ENCODE results near the gene MORF4L2. TPM values are rescaled to one million over a fixed set of nuclear protein-coding genes. Genes with fewer than 3 reads are reported as not detected.
A peak's percentile ranks its signal among the peaks of the same experiment; 100 is the strongest.
"Not testable (repeated sequence)": the region's sequence is repeated elsewhere in the genome, so short reads cannot be mapped to it uniquely, and the experiment has no call there.

Gene MORF4L2
- total RNA-seq, 1 experiment from 2014 or later: 495 TPM

DNA sequence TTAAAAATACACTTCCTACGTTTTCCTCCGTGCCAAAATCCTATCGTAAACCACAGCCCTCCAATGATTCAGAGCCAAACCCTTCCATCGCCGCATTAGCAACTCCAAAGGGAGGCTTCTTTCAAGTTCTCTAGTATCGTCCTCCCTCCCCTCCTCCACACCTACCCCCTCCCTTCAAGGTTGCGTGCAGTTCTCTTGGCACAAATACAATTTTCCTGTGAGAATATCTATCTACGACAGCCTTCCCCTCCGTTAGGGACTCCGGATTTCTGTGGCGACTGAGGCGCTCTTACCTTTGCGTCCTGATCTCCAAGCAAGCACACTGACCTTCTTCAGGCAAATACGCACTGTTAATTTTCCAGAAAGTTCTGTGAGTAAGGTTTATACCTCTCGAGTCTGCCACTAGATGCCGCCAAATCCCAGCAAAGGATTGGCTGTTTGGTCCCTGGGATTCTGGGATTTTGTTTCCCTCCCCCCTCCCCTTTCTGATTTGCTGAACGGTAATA is 1.2 kb upstream of the MORF4L2 start:
- peak; percentile 86 for DNase-seq (ENCODE audit: low read depth, low spot score)
- in situ Hi-C loops (cut with HindIII; ENCODE audit: low pct_unique_long_range_greater_than_20kb, low sequenced_read_pairs): no loop called here

DNA sequence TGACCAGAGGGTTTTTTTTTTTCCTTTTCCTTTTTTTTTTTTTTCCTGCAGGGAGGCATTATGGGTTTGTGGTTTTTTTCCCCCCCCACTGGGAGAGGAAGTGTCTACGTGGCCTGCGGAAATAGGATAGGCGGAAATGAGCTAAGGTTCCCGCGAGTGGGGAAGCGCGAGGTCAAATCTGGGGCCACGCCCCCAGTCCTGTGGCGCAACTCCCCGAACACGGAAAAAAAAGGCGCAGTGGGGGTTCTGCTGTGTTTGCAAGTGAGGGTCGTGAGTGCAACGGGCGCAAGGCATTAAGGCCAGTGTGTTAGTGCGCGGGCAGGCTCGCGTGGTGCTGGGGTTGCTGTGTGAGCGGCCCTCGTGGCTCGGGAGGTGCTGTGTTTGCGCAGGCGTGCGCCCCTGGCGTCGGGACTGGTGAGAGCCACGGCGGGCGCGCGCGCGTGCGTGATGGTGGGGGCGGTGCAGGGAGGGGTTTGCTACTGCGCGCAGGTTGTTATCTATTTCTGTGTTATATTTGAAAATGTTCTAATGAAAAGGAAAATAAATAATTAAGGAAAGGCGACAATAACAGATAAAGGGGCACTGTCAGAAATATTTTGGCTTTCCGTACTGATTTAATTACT is 685 bp upstream of the MORF4L2 start:
- in situ Hi-C loops (cut with HindIII; ENCODE audit: low pct_unique_long_range_greater_than_20kb, low sequenced_read_pairs): no loop called here

DNA sequence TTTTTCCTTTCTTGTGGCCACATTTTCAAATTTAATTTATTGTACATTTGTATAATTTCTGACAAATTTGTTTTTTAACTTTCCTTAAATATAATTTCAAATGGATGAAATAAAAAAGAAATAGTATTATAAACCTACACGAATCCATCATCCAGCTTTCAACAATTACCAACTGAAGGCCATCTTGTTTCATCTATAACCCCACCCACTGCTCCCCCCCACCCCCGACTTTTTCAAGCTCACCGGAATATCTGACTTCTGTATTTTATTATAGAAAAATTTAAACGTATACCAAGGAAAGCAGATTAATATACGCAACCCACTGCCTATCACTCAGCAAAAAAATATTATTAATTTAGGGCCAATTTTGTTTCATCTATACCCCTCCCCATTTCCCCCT is 1.1 kb downstream of the MORF4L2 start:
- in situ Hi-C loops (cut with HindIII; ENCODE audit: low pct_unique_long_range_greater_than_20kb, low sequenced_read_pairs): no loop called here
- DNase-seq (ENCODE audit: low read depth, low spot score): peak; percentile 5

More for the DNA sequence above, 685 bp upstream of the MORF4L2 start:
- DNase-seq (ENCODE audit: low read depth, low spot score): no peak

DNA sequence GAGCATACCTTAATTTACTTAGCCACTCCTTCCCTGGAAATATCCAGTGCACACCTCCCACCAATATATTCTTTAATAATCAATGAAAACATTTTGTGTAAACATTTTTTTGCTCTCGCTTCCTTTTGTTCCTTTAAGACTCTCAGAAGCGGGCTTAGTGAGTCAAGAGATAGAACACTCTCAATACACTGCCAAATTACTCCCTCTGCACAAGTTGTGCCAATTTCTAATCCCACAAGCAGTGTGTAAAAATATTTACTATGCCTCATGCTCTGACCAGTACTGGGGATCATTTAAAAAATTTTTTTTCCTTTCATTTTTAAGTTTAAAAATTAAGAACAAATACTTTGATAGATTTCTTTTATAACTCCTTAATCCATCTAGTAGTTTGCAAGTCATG is 5.1 kb downstream of the MORF4L2 start:
- in situ Hi-C loops (cut with HindIII; ENCODE audit: low pct_unique_long_range_greater_than_20kb, low sequenced_read_pairs): no loop called here

DNA sequence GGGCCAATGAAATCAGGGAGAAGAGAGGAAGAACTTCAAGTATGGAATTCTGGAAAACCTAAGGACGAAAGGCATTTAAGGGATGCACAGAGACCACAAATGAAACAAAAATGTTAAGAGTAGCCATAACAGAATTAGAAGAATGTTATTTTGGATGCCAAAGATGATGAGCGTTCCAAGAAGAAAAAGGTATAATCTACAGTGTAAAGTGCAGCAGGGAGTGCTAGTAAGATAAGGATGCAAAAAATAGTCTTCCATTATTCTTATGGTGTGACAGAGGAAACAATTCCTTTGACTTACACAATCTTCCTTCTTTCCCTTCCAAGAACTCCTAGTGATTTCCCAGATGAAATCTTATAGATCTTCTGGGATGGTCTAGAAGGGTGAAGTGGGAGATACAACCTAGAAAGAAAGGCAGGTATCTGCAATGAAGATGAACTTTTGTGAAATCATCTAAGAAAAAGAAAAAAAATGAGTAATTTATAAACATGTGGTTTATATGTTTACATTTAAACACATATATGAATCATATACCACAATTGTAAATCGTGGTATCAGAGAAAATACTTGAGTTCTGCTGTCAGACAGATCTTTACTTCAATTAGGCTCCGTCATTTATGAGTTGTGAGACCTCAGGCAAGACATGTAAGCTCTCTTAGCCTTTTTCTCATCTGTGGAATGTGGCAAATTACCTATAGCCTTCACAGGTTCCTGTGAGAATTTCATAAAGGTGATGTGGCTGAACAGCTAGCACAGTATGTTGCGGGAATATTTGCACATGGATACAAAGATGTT is 8.1 kb downstream of the MORF4L2 start:
- no peak for DNase-seq (ENCODE audit: low read depth, low spot score)
- in situ Hi-C loops (cut with HindIII; ENCODE audit: low pct_unique_long_range_greater_than_20kb, low sequenced_read_pairs): no loop called here

More for the DNA sequence above, 5.1 kb downstream of the MORF4L2 start:
- DNase-seq (ENCODE audit: low read depth, low spot score): no peak

DNA sequence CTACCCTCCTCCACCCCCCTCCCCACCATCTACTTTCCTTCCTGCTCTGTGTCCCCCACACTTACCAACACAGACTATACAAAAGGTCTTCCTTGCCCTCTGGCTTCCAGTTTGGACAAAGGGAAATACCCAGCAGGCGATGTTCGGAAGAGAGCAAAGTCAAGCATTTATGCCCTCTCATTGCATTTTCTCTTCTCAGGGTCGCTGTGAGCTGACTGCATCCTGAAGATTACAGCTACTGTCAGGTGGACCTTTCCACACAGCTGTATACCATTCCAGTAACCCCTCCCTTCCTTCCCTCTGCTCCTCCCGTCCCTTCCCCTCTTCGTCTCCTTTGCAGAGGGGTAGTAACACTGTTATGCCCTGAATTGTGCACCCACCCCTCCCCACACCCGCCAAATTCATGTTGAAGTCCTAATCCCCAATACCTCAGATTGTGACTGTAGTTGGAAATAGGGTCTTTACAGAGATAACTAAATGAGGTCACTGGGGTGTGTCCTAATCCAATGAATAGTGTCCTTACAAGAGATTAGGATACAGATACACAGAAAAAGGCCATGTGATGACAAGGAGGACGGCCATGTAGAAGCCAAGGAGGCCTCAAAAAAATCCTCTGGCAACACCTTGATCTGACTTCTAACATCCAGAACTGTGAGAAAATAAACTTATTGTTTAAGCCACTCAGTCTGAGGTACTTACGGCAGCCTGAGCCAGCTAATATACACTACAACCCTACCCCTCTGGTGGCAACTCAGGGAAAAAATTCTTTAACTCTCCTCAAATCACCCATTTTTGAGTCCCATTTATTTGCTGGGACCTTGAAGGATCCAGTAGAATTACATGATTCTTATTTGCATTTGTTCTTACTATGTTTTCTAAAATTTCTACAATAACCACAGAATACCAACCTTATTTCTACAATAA is 11.7 kb downstream of the MORF4L2 start:
- peak; percentile 10 for DNase-seq (ENCODE audit: low read depth, low spot score)
- in situ Hi-C loops (cut with HindIII; ENCODE audit: low pct_unique_long_range_greater_than_20kb, low sequenced_read_pairs): no loop called here

DNA sequence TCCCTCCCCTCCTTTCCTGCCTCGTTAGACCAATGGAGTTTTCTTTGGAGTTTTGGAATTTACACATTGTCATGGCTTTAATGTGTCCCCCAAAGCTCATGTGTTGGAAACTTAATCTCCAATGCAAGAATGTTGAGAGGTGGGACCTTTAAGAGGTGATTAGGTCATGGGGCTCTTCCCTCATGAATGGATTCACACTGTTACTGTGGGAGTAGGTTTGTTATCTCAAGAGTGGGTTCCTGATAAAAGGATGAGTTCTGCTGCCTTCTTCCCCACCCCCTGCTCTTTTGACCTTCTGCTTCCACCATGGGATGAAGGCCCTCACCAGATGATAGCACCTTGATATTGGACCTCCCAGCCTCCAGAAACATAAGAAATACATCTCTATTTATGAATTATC is 16.8 kb downstream of the MORF4L2 start:
- no peak for DNase-seq (ENCODE audit: low read depth, low spot score)
- in situ Hi-C loops (cut with HindIII; ENCODE audit: low pct_unique_long_range_greater_than_20kb, low sequenced_read_pairs): no loop called here

DNA sequence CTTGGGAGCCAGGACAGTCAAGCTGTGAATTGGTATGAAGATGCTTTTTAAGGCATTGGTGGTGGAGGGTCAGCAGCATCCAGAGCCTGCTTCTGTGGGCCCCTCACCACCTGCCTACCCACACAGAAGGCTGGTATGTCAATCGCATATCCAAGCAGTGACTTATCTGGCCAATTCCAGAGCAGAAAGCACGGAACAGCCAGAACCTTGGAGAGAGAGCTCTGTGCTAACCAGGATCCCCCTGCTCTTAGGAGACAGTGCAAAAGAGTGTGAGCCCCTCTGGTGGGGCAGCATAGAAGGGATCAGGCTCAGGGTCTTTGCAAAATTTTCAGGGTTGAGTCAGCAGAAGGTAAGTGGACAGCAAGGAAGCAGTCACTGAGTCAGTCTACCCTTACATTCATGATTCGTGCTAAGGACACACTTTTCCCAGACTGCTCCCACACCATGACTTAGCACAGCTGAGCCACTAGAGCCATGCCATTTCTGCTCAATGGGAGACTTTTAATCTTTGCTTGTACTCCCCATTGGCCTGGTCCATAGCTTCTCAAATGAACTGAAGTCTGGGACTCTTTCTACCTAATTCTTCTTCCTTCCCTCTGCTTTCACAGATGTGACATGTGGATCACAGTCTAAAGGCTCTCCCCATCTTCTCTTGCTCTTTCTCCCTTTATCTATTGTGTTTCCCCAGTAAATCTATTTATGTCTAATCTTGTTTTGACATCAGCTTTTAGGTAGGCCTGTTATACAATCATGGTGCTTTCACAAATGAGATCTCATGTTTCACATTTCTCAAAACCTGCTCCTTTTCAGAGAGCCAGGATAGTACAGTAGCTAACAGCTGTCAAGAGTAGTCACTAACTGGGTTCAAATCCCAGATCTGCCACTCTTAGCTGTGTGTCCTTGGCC is 20.0 kb downstream of the MORF4L2 start:
- no peak for DNase-seq (ENCODE audit: low read depth, low spot score)
- in situ Hi-C loops (cut with HindIII; ENCODE audit: low pct_unique_long_range_greater_than_20kb, low sequenced_read_pairs): no loop called here

DNA sequence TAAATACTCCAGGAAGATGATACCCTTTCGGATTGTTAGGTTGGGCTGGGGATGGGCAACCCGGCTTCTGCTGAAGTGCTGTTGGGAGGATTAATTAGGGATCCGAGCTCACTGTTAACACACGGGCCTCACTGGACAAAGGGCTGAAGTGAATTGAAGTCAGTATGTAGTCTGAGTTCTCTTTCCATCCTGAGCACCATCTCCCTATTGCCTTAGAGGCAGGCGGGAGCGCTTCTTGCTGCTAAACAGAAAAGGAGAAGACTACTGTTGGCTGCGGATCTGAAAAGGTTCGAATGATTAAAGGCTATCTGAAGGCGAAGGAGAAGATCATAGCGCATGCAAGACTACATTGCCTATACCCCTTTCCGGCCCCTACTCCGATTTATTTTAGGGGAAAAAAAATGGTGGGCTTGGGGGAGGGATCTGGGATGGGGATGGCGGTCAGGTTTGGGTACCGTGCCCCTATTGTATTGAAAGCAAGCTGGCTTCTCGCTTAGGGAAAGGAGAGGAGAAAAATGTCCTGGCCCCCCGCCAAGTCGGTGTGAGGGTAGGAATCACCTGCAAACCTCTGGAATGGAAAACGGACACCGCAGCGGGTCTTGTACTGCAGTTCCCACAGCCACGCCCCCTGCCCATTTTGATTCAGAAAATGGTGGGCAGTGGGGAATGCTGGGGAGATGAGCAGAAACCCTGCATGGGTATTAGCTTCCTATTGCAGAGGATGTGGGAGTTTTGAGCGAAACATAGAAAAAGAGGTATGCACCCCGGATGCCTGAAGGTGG is 22.3 kb downstream of the MORF4L2 start:
- in situ Hi-C loops (cut with HindIII; ENCODE audit: low pct_unique_long_range_greater_than_20kb, low sequenced_read_pairs): no loop called here
- no peak for DNase-seq (ENCODE audit: low read depth, low spot score)

DNA sequence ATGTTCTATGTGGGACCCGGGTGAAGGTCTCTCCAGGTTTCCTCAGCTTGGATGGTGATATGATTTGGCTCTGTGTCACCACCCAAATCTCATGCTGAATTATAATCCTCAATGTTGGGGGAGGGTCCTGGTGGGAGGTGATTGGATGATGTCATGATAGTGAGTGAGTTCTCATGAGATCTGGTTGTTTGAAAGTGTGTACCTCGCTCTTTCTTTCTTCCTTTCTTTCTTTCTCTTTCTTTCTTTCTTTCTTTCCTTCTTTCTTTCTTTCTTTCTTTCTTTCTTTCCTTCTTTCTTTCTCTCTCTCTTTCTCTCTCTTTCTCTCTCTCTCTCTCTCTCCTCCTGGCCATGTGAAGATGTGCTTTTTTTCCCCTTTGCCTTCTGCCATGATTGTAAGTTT is 27.0 kb downstream of the MORF4L2 start:
- in situ Hi-C loops (cut with HindIII; ENCODE audit: low pct_unique_long_range_greater_than_20kb, low sequenced_read_pairs); DNase-seq (ENCODE audit: low read depth, low spot score): not testable (repeated sequence)

DNA sequence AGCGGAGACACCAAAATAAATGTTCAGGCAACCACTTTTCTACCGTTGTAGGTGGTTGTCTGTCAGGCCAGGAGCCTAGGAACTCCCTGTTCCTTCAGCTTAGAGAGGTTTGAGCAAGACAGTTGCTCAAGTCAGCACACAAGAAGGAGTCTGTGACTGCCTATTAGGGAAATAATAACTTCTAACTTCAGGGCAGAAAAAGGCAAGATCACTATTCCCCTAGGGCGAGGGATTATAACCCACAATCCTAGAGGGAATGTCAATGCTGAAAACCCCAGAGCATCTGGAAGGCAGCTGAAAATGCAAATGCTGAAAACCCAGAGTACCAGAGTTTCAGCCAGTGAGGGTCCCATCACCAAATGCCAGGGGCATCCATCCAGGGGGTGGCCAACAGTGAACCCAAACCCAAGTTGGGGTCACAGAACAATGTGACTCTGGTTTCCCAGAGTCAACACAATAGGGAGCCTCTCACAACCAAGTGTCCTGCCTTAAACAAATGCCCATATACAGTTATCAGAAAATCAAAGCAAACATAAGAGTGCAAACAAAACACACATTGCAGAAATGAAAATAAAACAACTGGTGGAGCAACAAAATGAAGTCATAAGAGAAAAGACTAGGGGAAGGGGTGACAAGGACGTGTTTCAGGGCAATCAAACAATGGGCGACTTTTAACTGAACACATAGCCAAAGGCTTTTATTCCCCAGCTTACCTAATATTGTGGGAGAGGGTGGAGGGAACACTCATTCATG is 27.6 kb downstream of the MORF4L2 start:
- in situ Hi-C loops (cut with HindIII; ENCODE audit: low pct_unique_long_range_greater_than_20kb, low sequenced_read_pairs): no loop called here

DNA sequence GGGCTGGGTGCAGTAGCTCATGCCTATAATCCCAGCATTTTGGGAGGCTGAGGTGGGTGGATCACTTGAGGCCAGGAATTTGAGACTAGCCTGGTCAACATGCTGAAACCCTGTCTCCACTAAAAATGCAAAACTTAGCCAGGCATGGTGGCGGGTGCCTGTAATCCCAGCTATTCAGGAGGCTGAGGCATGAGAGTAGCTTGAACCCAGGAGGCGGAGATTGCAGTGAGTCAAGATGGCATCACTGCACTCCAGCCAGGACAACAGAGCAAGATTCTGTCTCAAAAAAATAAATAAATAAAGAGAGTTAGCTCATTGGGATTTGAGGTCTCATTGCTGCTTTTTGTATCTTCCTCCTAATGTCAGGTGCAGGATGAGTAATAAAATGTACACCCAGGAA is 29.4 kb downstream of the MORF4L2 start:
- DNase-seq (ENCODE audit: low read depth, low spot score); in situ Hi-C loops (cut with HindIII; ENCODE audit: low pct_unique_long_range_greater_than_20kb, low sequenced_read_pairs): not testable (repeated sequence)

More for the DNA sequence above, 27.6 kb downstream of the MORF4L2 start:
- no peak for DNase-seq (ENCODE audit: low read depth, low spot score)

DNA sequence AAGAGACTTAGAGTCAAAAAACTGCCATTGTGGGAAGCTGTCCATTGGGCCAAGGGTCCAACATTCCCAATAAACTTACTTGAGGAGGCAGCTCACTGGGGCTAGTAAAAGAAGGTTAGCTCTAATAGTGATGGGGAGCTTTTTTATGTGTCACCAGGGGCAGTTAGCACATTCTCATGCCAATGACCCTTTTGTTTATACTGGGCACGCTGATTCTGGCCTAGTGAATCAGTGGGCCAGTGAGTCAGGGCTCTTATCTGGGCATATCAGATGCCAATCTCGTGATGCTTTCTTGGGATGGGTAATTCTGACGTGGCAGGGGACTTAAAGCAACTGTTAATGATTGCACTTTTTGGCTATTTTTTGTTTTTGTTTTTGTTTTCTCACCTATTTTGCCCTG is 29.9 kb downstream of the MORF4L2 start:
- DNase-seq (ENCODE audit: low read depth, low spot score): peak; percentile 58
- in situ Hi-C loops (cut with HindIII; ENCODE audit: low pct_unique_long_range_greater_than_20kb, low sequenced_read_pairs): no loop called here

DNA sequence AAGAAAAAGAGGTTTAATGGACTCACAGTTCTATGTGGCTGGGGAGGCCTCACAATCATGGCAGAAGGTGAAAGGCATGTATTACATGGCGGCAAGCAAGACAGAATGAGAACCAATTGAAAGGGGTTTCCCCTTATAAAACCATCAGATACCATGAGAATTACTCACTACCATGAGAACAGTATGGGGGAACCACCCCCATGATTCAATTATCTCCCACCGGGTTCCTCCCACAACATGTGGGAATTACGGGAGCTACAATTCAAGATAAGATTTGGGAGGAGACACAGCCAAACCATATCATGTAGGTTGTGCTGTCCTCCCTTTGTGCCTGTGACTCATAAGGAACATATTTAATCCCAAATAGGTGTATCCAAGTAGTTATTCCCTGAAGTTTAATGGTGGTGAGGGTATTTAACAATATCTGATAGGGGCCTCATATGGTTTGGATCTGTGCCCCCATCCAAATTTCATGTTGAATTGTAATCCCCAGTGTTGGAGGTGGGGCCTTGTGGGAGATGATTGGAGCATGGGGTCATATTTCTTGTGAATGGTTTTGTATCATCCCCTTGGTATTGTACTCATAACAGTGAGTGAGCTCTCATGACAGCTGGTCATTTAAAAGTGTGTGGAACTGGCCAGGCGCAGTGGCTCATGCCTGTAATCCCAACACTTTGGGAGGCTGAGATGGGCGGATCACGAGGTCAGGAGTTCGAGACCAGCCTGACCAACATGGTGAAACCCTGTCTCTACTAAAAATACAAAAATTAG is 31.1 kb downstream of the MORF4L2 start:
- DNase-seq (ENCODE audit: low read depth, low spot score); in situ Hi-C loops (cut with HindIII; ENCODE audit: low pct_unique_long_range_greater_than_20kb, low sequenced_read_pairs): not testable (repeated sequence)

DNA sequence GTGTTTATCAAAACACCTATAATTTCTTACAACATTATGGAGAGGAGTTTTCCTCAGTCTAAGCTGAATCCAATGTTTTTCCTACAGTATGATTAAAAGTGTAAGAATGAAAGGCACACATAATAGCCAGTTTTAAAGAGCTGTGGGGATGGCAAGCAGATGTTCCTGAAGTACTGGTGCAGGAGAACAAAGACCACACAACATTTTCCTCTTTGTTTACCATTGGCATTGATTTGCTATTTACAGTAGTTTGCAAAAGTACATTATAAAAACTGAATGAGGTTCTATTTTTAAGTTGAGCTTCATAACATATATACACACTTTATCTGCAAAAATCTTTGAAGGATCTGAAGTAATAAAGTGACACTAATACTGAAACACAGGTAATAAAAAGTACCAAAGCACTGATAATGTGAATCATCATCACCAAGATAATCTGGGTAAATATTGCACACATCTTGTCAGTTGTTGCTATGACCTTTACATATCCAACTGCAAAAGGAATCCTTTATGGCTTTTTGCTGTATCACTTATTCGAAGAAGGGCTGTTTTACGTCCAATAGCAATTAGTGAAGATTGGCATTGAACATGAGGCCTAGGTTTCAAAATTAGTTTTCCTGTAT is 35.2 kb downstream of the MORF4L2 start:
- no peak for DNase-seq (ENCODE audit: low read depth, low spot score)
- in situ Hi-C loops (cut with HindIII; ENCODE audit: low pct_unique_long_range_greater_than_20kb, low sequenced_read_pairs): no loop called here

Measured in SK-MEL-5 (cell line).